Measurements from ENCODE around the gene ATP8A1.
"Not testable (repeated sequence)": the region's sequence is repeated elsewhere in the genome, so short reads cannot be mapped to it uniquely, and the experiment has no call there.

ATP8A1 gene

GRCh38 chr4:42461216-42461615 lies 195.7 kb downstream of the ATP8A1 start:
- not testable (repeated sequence) for DNase-seq

GRCh38 chr4:42460043-42460442 lies 196.9 kb downstream of the ATP8A1 start:
- DNase-seq, result no peak

- no peak for DNase-seq
Observed at GRCh38 chr4:42458657-42459056, 198.2 kb downstream of the ATP8A1 start.

- no peak for DNase-seq
Observed at GRCh38 chr4:42454755-42455420, 202.0 kb downstream of the ATP8A1 start.

GRCh38 chr4:42453612-42454011 lies 203.3 kb downstream of the ATP8A1 start:
- DNase-seq, result no peak

GRCh38 chr4:42452823-42453222 lies 204.1 kb downstream of the ATP8A1 start:
- no peak for DNase-seq

- no peak for DNase-seq
Observed at GRCh38 chr4:42446823-42447222, 210.1 kb downstream of the ATP8A1 start.

- no peak for DNase-seq
Observed at GRCh38 chr4:42445038-42445437, 211.9 kb downstream of the ATP8A1 start.

- DNase-seq, result no peak
Observed at GRCh38 chr4:42442601-42443000, 214.3 kb downstream of the ATP8A1 start.

- DNase-seq, result no peak
Observed at GRCh38 chr4:42440083-42440482, 216.8 kb downstream of the ATP8A1 start.

- DNase-seq, result no peak
Observed at GRCh38 chr4:42436928-42437565, 219.9 kb downstream of the ATP8A1 start.

- no peak for DNase-seq
Observed at GRCh38 chr4:42428036-42428435, 228.9 kb downstream of the ATP8A1 start.

GRCh38 chr4:42425146-42426065 lies 231.5 kb downstream of the ATP8A1 start:
- no peak for DNase-seq

- no peak for DNase-seq
Observed at GRCh38 chr4:42420140-42420539, 236.8 kb downstream of the ATP8A1 start.

- no peak for DNase-seq
Observed at GRCh38 chr4:42417550-42417949, 239.4 kb downstream of the ATP8A1 start.

GRCh38 chr4:42416017-42416416 lies 240.9 kb downstream of the ATP8A1 start:
- DNase-seq, result no peak

GRCh38 chr4:42415281-42415680 lies 241.6 kb downstream of the ATP8A1 start:
- no peak for DNase-seq

- no peak for DNase-seq
Observed at GRCh38 chr4:42412251-42412650, 244.7 kb downstream of the ATP8A1 start.

GRCh38 chr4:42411803-42412202 lies 245.1 kb downstream of the ATP8A1 start:
- no peak for DNase-seq

- no peak for DNase-seq
Observed at GRCh38 chr4:42410446-42410845, 246.5 kb downstream of the ATP8A1 start.

GRCh38 chr4:42404001-42404400 lies 252.9 kb downstream of the ATP8A1 start:
- no peak for DNase-seq

GRCh38 chr4:42401171-42401570 lies 255.7 kb downstream of the ATP8A1 start:
- no peak for DNase-seq

- DNase-seq, result no peak
Observed at GRCh38 chr4:42399393-42399792, 257.5 kb downstream of the ATP8A1 start.

GRCh38 chr4:42398871-42399331 lies 258.0 kb downstream of the ATP8A1 start:
- no peak for DNase-seq

All from NCI-H1105 (cell line).